Ascending aorta (tissue), 2 donors: Measurements from ENCODE around the gene LPAR2. TPM values are rescaled to one million over a fixed set of nuclear protein-coding genes. Genes with fewer than 3 reads are reported as not detected.

Source experiments
- DNase-seq, 2 donors: peaks; one replicate each; pipeline ENCODE4 v3.0.0-alpha.2; 2019; ENCODE audit warnings: low spot score in 2 of 2
- H3K27ac ChIP-seq, 2 donors: fragments of 200-600 bp; sonication (generic); one replicate each; pipeline ENCODE4 v1.5.1; 2016 to 2017; ENCODE audit warnings: mild to moderate bottlenecking in 1 of 2
- H3K27me3 ChIP-seq: fragments of 200-600 bp; sonication (generic); one replicate; pipeline ENCODE4 v1.5.1; 2017
- H3K36me3 ChIP-seq, 2 donors: fragments of 200-600 bp; sonication (generic); one replicate each; pipeline ENCODE4 v1.5.1; 2016
- H3K4me1 ChIP-seq, 2 donors: fragments of 200-600 bp; sonication (generic); one replicate each; pipeline ENCODE4 v1.5.1; 2016 to 2017; ENCODE audit warnings: mild to moderate bottlenecking in 1 of 2
- H3K4me3 ChIP-seq, 2 donors: fragments of 200-600 bp; sonication (generic); one replicate each; pipeline ENCODE4 v1.5.1; 2016 to 2017; ENCODE audit warnings: mild to moderate bottlenecking in 1 of 2
- H3K9me3 ChIP-seq, 2 donors: fragments of 200-600 bp; sonication (generic); one replicate each; pipeline ENCODE4 v1.5.1; 2016
- CTCF ChIP-seq, 3 experiments: fragments of 200-600 bp in 2 of 3; fragments of 450-650 bp in 1 of 3; sonication (generic) in 2 of 3; IDR thresholded peaks; one replicate each; pipeline ENCODE4 v1.5.1; 2016 to 2019; ENCODE audit warnings: antibody characterized with exemption in 3 of 3, mild to moderate bottlenecking in 1 of 3, moderate library complexity in 1 of 3
- intact Hi-C: fragments of 100-400 bp; cut with DNase I; formaldehyde crosslinking; loops from one replicate; pipeline ENCODE4 v1.15.1; 2023
- total RNA-seq: library from RNA; depleted of rRNA; stranded (reverse); fragments of >200 nt; gene quantifications from one replicate; pipeline ENCODE4 v1.1.0, GENCODE V29; 2016

LPAR2 gene
- total RNA-seq, 1 donor from 2014 or later = 0.75 TPM

- intact Hi-C loops = no loop called here
- Histone ChIP-seq H3K36me3 (no peaks in the 10 kb centered on the region), H3K9me3 (no peaks in the 10 kb centered on the region), H3K27me3 (no peaks in the 10 kb centered on the region), H3K4me3 (no peak overlapping the region), H3K27ac (no peak overlapping the region), H3K4me1 (no peaks in the 10 kb centered on the region)
- TF ChIP-seq CTCF (IDR thresholded peaks at IDR 0.05) = no peak
- DNase-seq = no peak
These were observed 32.8 kb downstream of the LPAR2 start for GRCh38 chr19:19595171-19595701.

GRCh38 chr19:19594381-19594780 is 33.6 kb downstream of the LPAR2 start:
- Histone ChIP-seq H3K27me3 (no peaks in the 10 kb centered on the region), H3K4me3 (no peak overlapping the region), H3K9me3 (no peaks in the 10 kb centered on the region), H3K36me3 (no peaks in the 10 kb centered on the region), H3K4me1 (no peaks in the 10 kb centered on the region), H3K27ac (no peak overlapping the region)
- DNase-seq = no peak
- intact Hi-C loops = no loop called here
- no peak for TF ChIP-seq CTCF (IDR thresholded peaks at IDR 0.05)

- Histone ChIP-seq H3K36me3 (no peaks in the 10 kb centered on the region), H3K9me3 (no peaks in the 10 kb centered on the region), H3K27ac (no peak overlapping the region), H3K4me3 (no peak overlapping the region), H3K4me1 (no peaks in the 10 kb centered on the region), H3K27me3 (no peaks in the 10 kb centered on the region)
- intact Hi-C loops = no loop called here
- TF ChIP-seq CTCF (IDR thresholded peaks at IDR 0.05) = no peak
- no peak for DNase-seq
These were observed 35.3 kb downstream of the LPAR2 start for GRCh38 chr19:19592690-19593089.

GRCh38 chr19:19591133-19591825 is 36.7 kb downstream of the LPAR2 start:
- no peaks in the 10 kb centered on the region for H3K4me1 ChIP-seq
- H3K9me3 ChIP-seq = no peaks in the 10 kb centered on the region
- peak in 1 of 2 donors; percentile 67 for DNase-seq
- intact Hi-C loops = no loop called here
- TF ChIP-seq CTCF (IDR thresholded peaks at IDR 0.05) = no peak
- H3K27ac ChIP-seq = no peak overlapping the region
- H3K4me3 ChIP-seq = no peak overlapping the region
- no peaks in the 10 kb centered on the region for H3K27me3 ChIP-seq
- no peaks in the 10 kb centered on the region for H3K36me3 ChIP-seq

- TF ChIP-seq CTCF (IDR thresholded peaks at IDR 0.05) = no peak
- no peak overlapping the region for H3K27ac ChIP-seq
- no peaks in the 10 kb centered on the region for H3K4me1 ChIP-seq
- H3K9me3 ChIP-seq = no peaks in the 10 kb centered on the region
- no peak for DNase-seq
- intact Hi-C loops = no loop called here
- H3K27me3 ChIP-seq = no peaks in the 10 kb centered on the region
- no peak overlapping the region for H3K4me3 ChIP-seq
- no peaks in the 10 kb centered on the region for H3K36me3 ChIP-seq
These were observed 39.5 kb downstream of the LPAR2 start for GRCh38 chr19:19588546-19588945.
